Activated T-helper 1 cell treated with Interleukin-2 at 50 U/mL for 16 hours (primary cell): ENCODE results near the gene STK38L.
"Not testable (repeated sequence)": the region's sequence is repeated elsewhere in the genome, so short reads cannot be mapped to it uniquely, and the experiment has no call there.

Experiments
- DNase-seq: peaks from one replicate; pipeline ENCODE4 v3.0.0-alpha.2; 2020; ENCODE audit warnings: low read depth

The STK38L gene

GRCh38 chr12:27229367-27229766 lies 14.7 kb upstream of the STK38L start:
- no peak for DNase-seq

GRCh38 chr12:27231374-27231773 lies 12.7 kb upstream of the STK38L start:
- not testable (repeated sequence) for DNase-seq

- DNase-seq, result no peak
Observed at GRCh38 chr12:27233814-27234213, 10.3 kb upstream of the STK38L start.

- no peak for DNase-seq
Observed at GRCh38 chr12:27236498-27236897, 7.6 kb upstream of the STK38L start.

- DNase-seq, result no peak
Observed at GRCh38 chr12:27237790-27238771, 6.0 kb upstream of the STK38L start.

GRCh38 chr12:27243006-27243405 lies 1.1 kb upstream of the STK38L start:
- no peak for DNase-seq

GRCh38 chr12:27244689-27245488 lies 803 bp downstream of the STK38L start:
- no peak for DNase-seq

- DNase-seq, result no peak
Observed at GRCh38 chr12:27246141-27246540, 2.1 kb downstream of the STK38L start.

- DNase-seq, result no peak
Observed at GRCh38 chr12:27246774-27247173, 2.7 kb downstream of the STK38L start.

GRCh38 chr12:27252934-27253333 lies 8.8 kb downstream of the STK38L start:
- no peak for DNase-seq

- no peak for DNase-seq
Observed at GRCh38 chr12:27253347-27253746, 9.3 kb downstream of the STK38L start.

GRCh38 chr12:27255806-27256205 lies 11.7 kb downstream of the STK38L start:
- DNase-seq, result no peak

GRCh38 chr12:27257104-27257843 lies 13.2 kb downstream of the STK38L start:
- DNase-seq, result no peak

- DNase-seq, result no peak
Observed at GRCh38 chr12:27260746-27261145, 16.7 kb downstream of the STK38L start.

- DNase-seq, result no peak
Observed at GRCh38 chr12:27261866-27262265, 17.8 kb downstream of the STK38L start.

- no peak for DNase-seq
Observed at GRCh38 chr12:27270148-27270547, 26.1 kb downstream of the STK38L start.

- no peak for DNase-seq
Observed at GRCh38 chr12:27271206-27271605, 27.1 kb downstream of the STK38L start.

GRCh38 chr12:27272373-27273028 lies 28.4 kb downstream of the STK38L start:
- no peak for DNase-seq

- no peak for DNase-seq
Observed at GRCh38 chr12:27273114-27273513, 29.0 kb downstream of the STK38L start.

GRCh38 chr12:27274706-27275105 lies 30.6 kb downstream of the STK38L start:
- DNase-seq, result no peak

- DNase-seq, result no peak
Observed at GRCh38 chr12:27276275-27276674, 32.2 kb downstream of the STK38L start.

- no peak for DNase-seq
Observed at GRCh38 chr12:27277846-27278260, 33.8 kb downstream of the STK38L start.
